NCI-H2029 treated with DMSO at 0.1 percent for 48 hours (cell line): Measurements from ENCODE around the gene LDB2.

Source experiments
- DNase-seq: peaks from one replicate; lab custom pipeline; 2025; lab: John Stamatoyannopoulos, UW

The LDB2 gene

DNA sequence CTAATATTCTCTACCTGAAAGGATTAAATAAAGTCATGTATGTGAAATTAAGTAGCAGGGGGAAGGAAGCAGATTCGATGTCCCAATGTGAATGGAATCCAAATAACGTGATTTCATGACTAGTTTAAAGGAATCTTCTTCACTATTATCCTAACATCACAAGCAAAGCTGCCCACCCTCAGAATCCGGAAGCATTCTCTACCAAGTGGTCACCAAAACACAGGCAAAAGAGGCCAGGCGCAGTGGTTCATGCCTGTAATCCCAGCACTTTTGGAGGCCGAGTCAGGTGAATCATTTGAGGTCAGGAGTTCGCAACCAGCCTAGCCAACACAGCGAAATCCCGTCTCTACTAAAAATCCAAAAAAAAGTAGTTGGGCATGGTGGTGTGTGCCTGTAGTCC, 212.9 kb downstream of the LDB2 start:
- DNase-seq, result no peak

DNA sequence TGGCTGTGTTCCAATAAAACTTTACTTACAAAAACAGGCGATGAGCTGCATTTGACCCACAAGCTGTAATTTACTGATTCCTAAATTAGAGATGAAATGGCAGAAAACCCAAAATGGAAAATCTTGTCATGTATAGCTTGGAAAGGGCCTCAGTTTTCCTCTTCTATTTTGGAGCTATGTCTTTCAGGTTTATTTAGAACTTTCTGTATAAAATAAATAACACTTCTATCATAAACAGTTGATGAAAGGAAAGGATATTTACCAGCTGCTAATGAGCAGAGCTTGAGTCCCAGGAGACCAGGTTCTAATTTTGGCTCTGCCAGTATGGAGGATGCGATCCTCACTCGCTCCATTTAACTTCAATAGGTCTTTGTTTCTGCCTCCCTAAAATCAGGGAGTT, 213.5 kb downstream of the LDB2 start:
- DNase-seq, result no peak

DNA sequence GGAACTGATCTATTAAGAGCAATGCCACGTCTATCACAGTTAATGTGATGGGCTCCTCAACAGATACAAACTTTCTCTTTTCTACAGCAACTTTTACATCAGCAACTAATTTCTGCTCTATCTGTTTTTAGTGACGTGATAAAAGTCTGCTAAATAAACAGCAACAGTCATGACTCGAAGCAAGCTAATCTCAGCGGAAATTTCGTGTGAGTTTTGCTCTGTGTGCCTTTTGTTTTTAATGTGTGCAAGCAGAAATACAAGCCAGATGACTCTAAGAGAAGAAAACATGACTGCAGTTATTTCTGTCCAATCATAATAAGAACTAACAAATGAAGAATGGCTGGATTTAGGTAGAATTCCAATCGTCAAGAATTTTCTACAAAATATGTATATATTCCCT, 214.3 kb downstream of the LDB2 start:
- no peak for DNase-seq

- no peak for DNase-seq
Observed at GRCh38 chr4:16682975-16683374, 215.5 kb downstream of the LDB2 start.

DNA sequence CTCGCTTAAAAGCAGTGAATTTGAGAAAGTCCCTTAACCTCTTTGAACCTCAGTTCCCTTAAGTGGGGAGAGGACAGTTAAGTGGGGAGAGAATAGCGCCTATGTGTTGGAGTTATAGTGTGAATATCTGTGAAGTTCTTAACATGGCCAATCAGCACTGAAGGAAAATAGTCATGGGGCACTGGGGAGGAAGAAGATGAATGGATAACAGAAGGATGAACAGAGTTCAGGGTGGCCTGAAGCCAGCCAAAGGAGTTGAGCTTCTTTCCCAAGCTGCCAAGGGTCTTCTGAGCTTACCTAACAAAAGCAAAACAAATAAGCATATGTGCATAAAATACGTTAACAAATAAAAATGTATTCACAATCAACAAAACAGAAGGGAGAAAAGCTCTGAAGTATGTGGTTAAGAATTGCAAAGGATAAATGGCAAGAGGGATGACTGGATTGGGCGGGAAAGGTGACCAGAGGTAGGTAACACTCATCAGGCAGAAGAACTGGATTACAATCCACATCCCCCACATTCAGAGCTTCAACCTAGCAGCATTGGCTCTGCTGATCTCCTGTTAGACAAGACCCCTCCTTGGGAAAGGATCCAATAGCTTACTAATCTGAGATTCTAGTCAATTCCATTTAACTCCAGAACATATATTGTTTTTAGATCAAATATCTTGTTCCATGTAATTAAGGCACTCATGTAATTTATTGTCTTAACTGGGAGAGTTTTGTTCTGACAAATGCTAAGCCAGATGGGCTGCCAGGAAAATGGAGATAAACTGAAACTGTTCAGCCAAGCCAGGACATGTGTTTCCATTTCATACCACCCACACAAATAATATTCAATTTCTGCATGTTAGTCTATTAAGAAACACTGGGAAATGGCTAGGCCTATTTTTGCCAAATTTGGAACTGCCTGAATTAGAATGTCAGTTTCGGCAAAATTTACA, 221.2 kb downstream of the LDB2 start:
- DNase-seq, result no peak

DNA sequence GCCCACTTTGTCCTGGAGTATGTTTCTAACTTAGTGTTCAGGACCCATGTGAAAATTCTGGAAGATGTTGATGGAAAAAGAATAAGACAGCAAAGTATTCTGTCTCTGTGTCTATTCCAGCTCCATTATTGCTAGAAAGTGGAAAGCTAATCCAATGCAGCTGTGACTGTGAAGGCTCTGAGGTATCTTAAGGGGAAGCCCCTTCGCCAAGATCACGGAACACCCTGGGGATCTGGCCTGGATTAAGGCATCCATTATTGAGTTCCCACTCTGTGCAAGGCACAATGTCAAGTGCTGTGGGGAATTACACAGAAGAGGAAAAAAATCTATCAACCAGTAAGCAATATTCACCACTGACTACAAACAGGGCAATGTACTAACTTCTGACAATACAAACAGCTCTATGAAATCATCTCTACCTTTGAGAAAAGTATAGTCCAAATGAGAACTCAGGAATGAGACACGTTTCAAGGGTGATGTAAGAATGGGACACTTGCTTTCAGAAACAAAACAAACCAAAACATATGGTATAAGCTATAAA, 222.1 kb downstream of the LDB2 start:
- no peak for DNase-seq

- DNase-seq, result no peak
Observed at GRCh38 chr4:16674082-16674481, 224.4 kb downstream of the LDB2 start.

GRCh38 chr4:16672421-16672820, 226.0 kb downstream of the LDB2 start:
- no peak for DNase-seq

GRCh38 chr4:16671741-16672140, 226.7 kb downstream of the LDB2 start:
- no peak for DNase-seq

DNA sequence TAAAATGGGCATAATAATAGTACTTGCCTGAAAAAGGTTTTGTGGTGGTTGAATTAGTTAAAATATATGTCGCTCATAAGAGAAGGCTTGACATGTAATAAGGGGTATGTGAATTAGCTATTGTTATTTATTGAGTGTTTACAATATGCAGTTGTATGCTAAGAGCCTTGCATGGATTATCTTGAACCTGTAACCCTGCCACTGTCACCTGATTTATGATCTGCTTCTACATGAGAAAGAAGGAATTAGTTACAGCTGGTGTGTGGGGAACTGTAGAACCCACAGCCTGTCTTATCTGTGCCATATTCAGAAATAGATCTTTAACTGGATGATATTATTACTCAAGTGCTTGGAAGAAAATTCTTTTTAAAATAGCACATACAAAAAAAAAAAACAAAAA, 227.7 kb downstream of the LDB2 start:
- DNase-seq, result no peak

DNA sequence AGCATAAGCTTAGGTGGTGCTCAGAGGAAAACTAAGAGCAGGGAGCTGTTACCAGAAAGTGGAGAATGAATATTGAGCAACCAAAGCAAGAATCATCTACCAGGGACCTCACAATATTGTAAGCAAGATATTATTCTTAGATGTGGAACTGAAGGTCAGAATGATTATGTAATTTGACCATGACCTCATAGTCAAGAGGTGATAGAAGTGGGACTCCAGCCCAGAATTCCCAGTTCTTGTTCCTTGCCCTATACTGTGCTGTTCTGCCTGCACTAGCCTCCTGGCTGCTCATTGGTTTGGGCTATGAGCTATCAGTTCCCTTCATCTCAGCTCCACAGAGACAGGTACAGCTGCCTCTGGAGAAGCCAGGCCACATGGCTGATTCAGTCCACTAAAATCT, 229.4 kb downstream of the LDB2 start:
- no peak for DNase-seq

GRCh38 chr4:16668488-16668887, 230.0 kb downstream of the LDB2 start:
- no peak for DNase-seq

DNA sequence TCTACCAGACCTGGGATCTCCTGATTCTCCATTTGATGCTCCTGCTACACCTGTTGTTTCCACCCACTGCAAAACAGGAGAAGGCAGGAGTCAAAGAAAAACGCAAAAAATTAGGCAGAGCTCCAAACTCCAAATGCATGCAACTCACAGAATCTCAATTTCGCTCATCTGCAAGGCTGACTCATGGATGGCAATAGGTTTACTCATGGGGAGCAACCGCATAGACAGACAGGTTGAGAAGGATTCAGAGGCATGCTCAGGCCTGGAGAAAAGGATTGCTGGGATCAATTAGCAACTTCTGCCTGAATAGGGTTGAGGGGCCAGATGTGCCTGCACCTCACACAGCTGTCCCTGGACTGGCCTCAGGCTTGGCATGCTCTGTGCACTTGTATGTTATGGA, 231.0 kb downstream of the LDB2 start:
- no peak for DNase-seq

DNA sequence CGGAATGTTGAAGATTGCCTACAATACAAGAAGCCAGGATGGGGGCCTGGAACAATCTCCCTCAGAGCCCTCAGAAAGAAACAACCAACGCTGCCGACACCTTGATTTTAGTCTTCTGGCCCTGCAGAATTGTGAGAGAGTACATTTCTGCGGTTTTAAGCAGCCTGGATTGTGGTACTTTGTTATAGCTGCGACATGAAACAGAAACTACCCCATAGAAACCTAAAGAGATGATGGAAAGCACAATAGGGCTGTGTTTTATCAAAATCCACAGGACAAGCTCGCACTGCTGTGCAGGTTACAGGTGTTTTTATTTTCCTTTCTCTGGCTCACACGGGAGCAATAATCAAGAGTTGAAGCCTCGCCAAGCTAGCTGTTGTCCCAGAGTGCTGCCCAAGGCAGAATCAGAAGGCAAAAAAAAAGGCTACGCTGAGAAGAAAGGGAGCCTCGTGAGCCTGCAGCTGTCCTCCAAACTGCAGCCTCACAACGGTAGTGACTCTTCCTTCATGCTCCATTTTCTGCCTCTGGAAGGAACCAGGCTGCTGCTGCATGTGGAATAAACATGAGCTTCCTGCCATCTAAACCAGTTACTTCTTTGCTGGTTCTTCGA, 232.4 kb downstream of the LDB2 start:
- DNase-seq, result no peak

DNA sequence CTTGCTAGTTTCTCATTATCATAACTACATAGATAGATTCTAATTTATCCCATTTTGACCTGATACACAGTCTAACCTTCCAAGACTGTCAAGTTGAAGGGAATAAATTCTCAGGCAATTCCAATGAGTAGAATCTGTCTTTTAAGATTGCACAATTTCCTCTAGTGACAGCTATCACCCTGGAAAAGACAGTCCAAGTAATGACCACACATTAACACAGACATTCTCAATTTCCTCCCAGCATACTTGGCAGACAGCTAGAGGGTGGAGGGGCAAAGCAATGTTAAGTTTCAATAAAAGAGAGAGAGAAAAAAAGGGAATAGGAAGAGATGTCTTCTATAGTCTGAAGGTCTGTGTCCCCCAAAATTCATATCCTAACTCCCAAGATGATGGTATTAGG, 234.7 kb downstream of the LDB2 start:
- DNase-seq, result no peak

DNA sequence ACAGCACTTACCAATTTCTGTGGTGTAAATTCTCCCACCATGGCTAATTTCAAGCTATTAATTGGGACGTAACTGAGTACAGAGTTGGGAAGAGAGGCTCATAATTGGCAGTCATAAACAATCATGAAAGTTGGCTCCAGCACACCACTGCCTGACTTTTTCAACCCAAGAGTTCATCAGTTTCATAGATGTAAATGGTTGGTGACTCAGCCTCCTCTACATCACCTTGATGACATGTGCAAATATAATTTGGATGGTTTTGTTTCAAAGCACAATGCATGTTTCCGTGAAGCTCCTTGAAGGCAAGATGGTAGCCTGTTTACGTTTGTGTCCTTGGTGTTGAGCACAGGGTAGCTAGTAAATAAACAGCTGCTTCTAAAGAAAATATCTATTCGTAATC, 235.1 kb downstream of the LDB2 start:
- DNase-seq, result no peak

DNA sequence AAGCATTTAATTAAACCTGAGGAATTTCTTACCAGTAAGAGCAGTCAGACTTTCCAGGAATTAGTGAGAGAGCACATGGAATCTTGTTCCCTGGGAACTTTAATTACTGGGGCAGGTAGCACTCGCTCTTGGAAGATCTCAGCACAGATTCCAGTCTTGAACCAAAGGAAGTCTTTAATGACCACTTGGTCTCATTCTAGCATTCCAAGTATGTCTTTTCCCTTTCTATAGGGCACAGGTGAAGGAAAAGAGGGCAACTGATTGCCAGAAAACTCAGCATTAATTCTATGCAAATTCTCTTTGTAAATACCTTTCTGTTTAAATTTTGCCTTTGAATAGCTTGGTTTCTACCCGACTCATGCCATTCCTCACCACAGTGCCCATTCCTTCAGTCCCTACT, 236.6 kb downstream of the LDB2 start:
- no peak for DNase-seq

- DNase-seq, result no peak
Observed at GRCh38 chr4:16660656-16661055, 237.8 kb downstream of the LDB2 start.

DNA sequence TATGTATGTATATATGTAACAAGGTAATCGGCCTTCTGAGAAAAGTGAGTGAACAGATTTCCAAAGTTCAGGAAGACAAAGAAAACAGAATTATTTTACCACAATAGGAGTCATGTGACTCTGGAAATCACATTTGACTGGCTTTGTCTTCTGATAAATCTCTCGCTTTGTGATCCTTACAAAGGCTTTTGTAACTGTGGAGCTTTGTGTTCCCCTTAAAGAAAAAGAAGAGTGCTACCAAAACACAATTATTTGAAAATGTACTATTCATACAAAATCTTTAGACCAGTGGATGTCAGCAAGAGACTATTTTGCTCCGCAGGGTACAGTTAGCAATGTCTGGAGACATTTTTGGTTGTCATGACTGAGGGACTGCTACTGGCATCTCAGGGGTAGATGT, 238.8 kb downstream of the LDB2 start:
- no peak for DNase-seq

DNA sequence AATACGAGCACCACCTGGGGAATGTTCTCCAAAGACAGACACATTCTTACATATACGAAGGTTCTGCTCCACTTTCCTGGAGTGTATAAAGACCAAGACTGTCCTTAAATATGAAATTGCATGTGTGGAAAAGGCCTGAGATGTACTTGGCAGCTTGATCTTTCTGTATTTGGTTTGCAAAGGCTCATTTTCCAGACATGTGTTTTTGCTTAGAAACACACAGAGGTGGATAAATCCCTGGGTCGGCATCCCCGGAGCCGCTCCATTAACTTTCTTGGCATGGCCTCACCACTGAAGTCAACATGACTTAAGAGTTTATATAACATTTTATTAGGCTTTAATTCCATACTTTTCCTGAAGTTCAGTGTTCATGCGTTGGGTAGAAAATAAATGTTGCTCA, 239.4 kb downstream of the LDB2 start:
- DNase-seq, result no peak

DNA sequence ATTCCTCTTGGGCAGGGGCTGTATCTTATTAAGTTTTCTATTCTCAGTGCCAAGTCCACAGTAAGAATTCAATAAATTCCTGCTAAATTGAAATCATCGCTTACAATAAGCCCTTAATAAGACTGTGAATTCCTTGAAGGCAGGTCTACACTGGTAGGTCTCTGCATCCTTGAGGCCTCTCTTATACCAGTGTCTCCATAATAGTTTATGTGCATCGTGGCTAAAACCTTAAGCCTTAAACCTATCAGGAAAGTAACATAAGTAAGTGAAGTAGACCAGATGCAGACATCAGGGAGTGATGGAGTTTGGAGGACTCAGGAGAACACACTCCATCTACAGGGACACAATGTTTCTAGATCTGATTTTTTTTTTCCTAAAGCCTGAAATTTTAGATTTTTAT, 240.3 kb downstream of the LDB2 start:
- DNase-seq, result no peak

GRCh38 chr4:16655111-16655510, 243.3 kb downstream of the LDB2 start:
- no peak for DNase-seq

GRCh38 chr4:16652732-16653305, 245.6 kb downstream of the LDB2 start:
- DNase-seq, result no peak
